Measurements from ENCODE around the gene IFIT1.
"Not testable (repeated sequence)": the region's sequence is repeated elsewhere in the genome, so short reads cannot be mapped to it uniquely, and the experiment has no call there.

The IFIT1 gene

GRCh38 chr10:89348481-89348880 lies 43.9 kb upstream of the IFIT1 start:
- no peak overlapping the region for H3K4me2 ChIP-seq (ENCODE audit: low read length)
- H4K20me1 ChIP-seq (ENCODE audit: insufficient read depth, low read length) = no peaks in the 10 kb centered on the region
- no peaks in the 10 kb centered on the region for H3K4me1 ChIP-seq (ENCODE audit: insufficient read depth, low read length, severe bottlenecking)
- H2AFZ ChIP-seq (ENCODE audit: low read length) = no peak overlapping the region
- H3K79me2 ChIP-seq (ENCODE audit: insufficient read depth, low read length) = no peaks in the 10 kb centered on the region
- H3K9me3 ChIP-seq (ENCODE audit: low read length) = no peaks in the 10 kb centered on the region
- H3K27me3 ChIP-seq (ENCODE audit: insufficient read depth, low read length) = no peaks in the 10 kb centered on the region
- H3K9me2 ChIP-seq (ENCODE audit: low read depth, low read length) = no peaks in the 10 kb centered on the region
- H3K9ac ChIP-seq (ENCODE audit: low read length) = no peak overlapping the region
- H3K27ac ChIP-seq (ENCODE audit: low read depth, low read length, poor library complexity, severe bottlenecking) = no peak overlapping the region
- no peaks in the 10 kb centered on the region for H3K36me3 ChIP-seq (ENCODE audit: insufficient read depth, low read length)
- TF ChIP-seq CTCF (IDR thresholded peaks at IDR 0.05; ENCODE audit: low read length) (no peak), EZH2 (IDR thresholded peaks at IDR 0.05; ENCODE audit: borderline replicate concordance, low read length) (no peak)
- H3F3A ChIP-seq (ENCODE audit: insufficient read depth, low read length) = no peaks in the 10 kb centered on the region
- no peak overlapping the region for H3K4me3 ChIP-seq (ENCODE audit: low read depth, low read length, poor library complexity, severe bottlenecking)

GRCh38 chr10:89348975-89349374 lies 43.4 kb upstream of the IFIT1 start:
- no peak overlapping the region for H2AFZ ChIP-seq (ENCODE audit: low read length)
- H3K4me1 ChIP-seq (ENCODE audit: insufficient read depth, low read length, severe bottlenecking) = no peaks in the 10 kb centered on the region
- H3F3A ChIP-seq (ENCODE audit: insufficient read depth, low read length) = no peaks in the 10 kb centered on the region
- no peak overlapping the region for H3K4me2 ChIP-seq (ENCODE audit: low read length)
- no peak overlapping the region for H3K4me3 ChIP-seq (ENCODE audit: low read depth, low read length, poor library complexity, severe bottlenecking)
- H3K27ac ChIP-seq (ENCODE audit: low read depth, low read length, poor library complexity, severe bottlenecking) = no peak overlapping the region
- H4K20me1 ChIP-seq (ENCODE audit: insufficient read depth, low read length) = no peaks in the 10 kb centered on the region
- H3K9me3 ChIP-seq (ENCODE audit: low read length) = no peaks in the 10 kb centered on the region
- H3K36me3 ChIP-seq (ENCODE audit: insufficient read depth, low read length) = no peaks in the 10 kb centered on the region
- no peaks in the 10 kb centered on the region for H3K79me2 ChIP-seq (ENCODE audit: insufficient read depth, low read length)
- no peaks in the 10 kb centered on the region for H3K9me2 ChIP-seq (ENCODE audit: low read depth, low read length)
- no peaks in the 10 kb centered on the region for H3K27me3 ChIP-seq (ENCODE audit: insufficient read depth, low read length)
- H3K9ac ChIP-seq (ENCODE audit: low read length) = no peak overlapping the region
- TF ChIP-seq EZH2 (IDR thresholded peaks at IDR 0.05; ENCODE audit: borderline replicate concordance, low read length) (no peak), CTCF (IDR thresholded peaks at IDR 0.05; ENCODE audit: low read length) (no peak)

GRCh38 chr10:89350631-89351315 lies 41.6 kb upstream of the IFIT1 start:
- not testable (repeated sequence) for H3K4me2 ChIP-seq (ENCODE audit: low read length); H3K9ac ChIP-seq (ENCODE audit: low read length)

GRCh38 chr10:89351412-89351779 lies 41.0 kb upstream of the IFIT1 start:
- no peaks in the 10 kb centered on the region for H3K9me3 ChIP-seq (ENCODE audit: low read length)
- H3K27ac ChIP-seq (ENCODE audit: low read depth, low read length, poor library complexity, severe bottlenecking) = no peak overlapping the region
- no peak overlapping the region for H2AFZ ChIP-seq (ENCODE audit: low read length)
- H3K4me2 ChIP-seq (ENCODE audit: low read length) = no peak overlapping the region
- H3K79me2 ChIP-seq (ENCODE audit: insufficient read depth, low read length) = no peaks in the 10 kb centered on the region
- no peaks in the 10 kb centered on the region for H4K20me1 ChIP-seq (ENCODE audit: insufficient read depth, low read length)
- no peaks in the 10 kb centered on the region for H3K27me3 ChIP-seq (ENCODE audit: insufficient read depth, low read length)
- no peaks in the 10 kb centered on the region for H3K4me1 ChIP-seq (ENCODE audit: insufficient read depth, low read length, severe bottlenecking)
- no peaks in the 10 kb centered on the region for H3K36me3 ChIP-seq (ENCODE audit: insufficient read depth, low read length)
- no peaks in the 10 kb centered on the region for H3F3A ChIP-seq (ENCODE audit: insufficient read depth, low read length)
- no peak overlapping the region for H3K4me3 ChIP-seq (ENCODE audit: low read depth, low read length, poor library complexity, severe bottlenecking)
- no peaks in the 10 kb centered on the region for H3K9me2 ChIP-seq (ENCODE audit: low read depth, low read length)
- no peak overlapping the region for H3K9ac ChIP-seq (ENCODE audit: low read length)
- TF ChIP-seq EZH2 (IDR thresholded peaks at IDR 0.05; ENCODE audit: borderline replicate concordance, low read length) = no peak
- no peak for TF ChIP-seq CTCF (IDR thresholded peaks at IDR 0.05; ENCODE audit: low read length)

More at GRCh38 chr10:89350631-89351315, 41.6 kb upstream of the IFIT1 start:
- H3F3A ChIP-seq (ENCODE audit: insufficient read depth, low read length); H4K20me1 ChIP-seq (ENCODE audit: insufficient read depth, low read length); H3K9me2 ChIP-seq (ENCODE audit: low read depth, low read length); H3K4me3 ChIP-seq (ENCODE audit: low read depth, low read length, poor library complexity, severe bottlenecking); H3K27ac ChIP-seq (ENCODE audit: low read depth, low read length, poor library complexity, severe bottlenecking); H3K79me2 ChIP-seq (ENCODE audit: insufficient read depth, low read length); H3K36me3 ChIP-seq (ENCODE audit: insufficient read depth, low read length); H3K4me1 ChIP-seq (ENCODE audit: insufficient read depth, low read length, severe bottlenecking); H3K27me3 ChIP-seq (ENCODE audit: insufficient read depth, low read length); H3K9me3 ChIP-seq (ENCODE audit: low read length); H2AFZ ChIP-seq (ENCODE audit: low read length): not testable (repeated sequence)
